Activated CD8-positive, alpha-beta memory T cell treated with anti-CD3 and anti-CD28 coated beads for 36 hours (primary cell): ENCODE measurements around the gene SLC39A9. TPM values are rescaled to one million over a fixed set of nuclear protein-coding genes. Genes with fewer than 3 reads are reported as not detected.
"Not testable (repeated sequence)": the region's sequence is repeated elsewhere in the genome, so short reads cannot be mapped to it uniquely, and the experiment has no call there.

ENCODE experiments used
- CTCF ChIA-PET: fragments of 350-600 bp; sonication (Branson Sonifier 250); formaldehyde crosslinking; loops from one replicate; lab custom pipeline; 2021; ENCODE audit warnings: antibody characterized with exemption; lab: Charles Lee
- POLR2A ChIA-PET: fragments of 350-600 bp; sonication (Branson Sonifier 250); formaldehyde crosslinking; loops from one replicate; lab custom pipeline; 2021; ENCODE audit warnings: antibody characterized with exemption; lab: Charles Lee
- total RNA-seq, 2 experiments: library from RNA; stranded (reverse); gene quantifications; one replicate each; pipeline ENCODE4 v1.2.3, GENCODE V29; 2021

SLC39A9 gene
- total RNA-seq, 2 experiments from 2014 or later: 53.6 to 54.9 TPM

GRCh38 chr14:69487226-69487625 lies 88.7 kb downstream of the SLC39A9 start:
- CTCF ChIA-PET: no interaction called here
- POLR2A ChIA-PET: no interaction called here

- CTCF ChIA-PET: no interaction called here
- POLR2A ChIA-PET: no interaction called here
Observed at GRCh38 chr14:69487771-69488170, 89.3 kb downstream of the SLC39A9 start.

DNA sequence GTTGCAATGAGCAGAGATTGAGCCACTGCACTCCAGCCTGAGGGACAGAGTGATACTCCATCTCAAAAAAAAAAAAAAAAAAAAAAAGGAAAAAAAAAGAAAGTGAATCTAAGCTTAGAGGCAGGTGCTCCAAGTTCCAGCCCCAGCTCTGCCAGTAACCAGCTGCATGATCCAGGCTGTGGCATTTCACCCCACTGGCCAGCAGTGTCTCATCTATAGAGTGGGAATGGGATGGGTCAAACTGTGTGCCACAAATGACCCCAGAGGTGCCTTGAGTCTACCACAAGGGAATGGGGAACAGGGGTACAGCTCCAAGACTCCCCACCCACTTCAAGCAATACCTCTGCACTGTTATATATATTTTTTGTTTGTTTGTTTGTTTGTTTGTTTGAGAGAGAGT lies 91.0 kb downstream of the SLC39A9 start:
- ChIA-PET CTCF (interaction anchor here (1.4 kb wide), 1 partner anchor 15 kb away, joined by 6 read pairs; no protein-coding TSS in a partner anchor), POLR2A (interaction anchor here (0.6 kb wide), 1 partner anchor 512 kb away, joined by 4 read pairs; no protein-coding TSS in a partner anchor)

- ChIA-PET CTCF (no interaction called here), POLR2A (no interaction called here)
Observed at GRCh38 chr14:69490219-69490918, 91.9 kb downstream of the SLC39A9 start.

DNA sequence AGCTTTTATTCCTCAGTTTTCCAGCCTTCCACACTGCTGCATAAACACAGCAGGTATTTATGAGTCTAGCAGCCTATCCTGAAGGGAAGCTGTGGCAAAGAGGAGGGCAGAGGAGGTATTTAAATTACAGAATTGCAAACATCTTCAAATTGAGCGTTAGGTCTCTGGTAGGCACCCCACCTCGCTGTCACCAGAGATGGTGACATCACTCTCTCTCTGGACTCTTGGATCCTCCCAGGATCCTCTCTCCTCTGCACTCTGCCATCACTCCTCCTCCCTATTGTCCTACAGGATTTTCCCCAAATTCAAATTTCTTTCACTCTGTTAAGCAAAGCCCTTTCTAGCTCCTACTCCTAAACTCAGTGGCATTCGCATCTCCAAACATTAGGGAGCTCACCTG lies 92.7 kb downstream of the SLC39A9 start:
- CTCF ChIA-PET: no interaction called here
- POLR2A ChIA-PET: no interaction called here

- ChIA-PET POLR2A (no interaction called here), CTCF (interaction anchor here (1.1 kb wide), 1 partner anchor 18 kb away, joined by 3 read pairs; no protein-coding TSS in a partner anchor)
Observed at GRCh38 chr14:69493038-69493437, 94.5 kb downstream of the SLC39A9 start.

DNA sequence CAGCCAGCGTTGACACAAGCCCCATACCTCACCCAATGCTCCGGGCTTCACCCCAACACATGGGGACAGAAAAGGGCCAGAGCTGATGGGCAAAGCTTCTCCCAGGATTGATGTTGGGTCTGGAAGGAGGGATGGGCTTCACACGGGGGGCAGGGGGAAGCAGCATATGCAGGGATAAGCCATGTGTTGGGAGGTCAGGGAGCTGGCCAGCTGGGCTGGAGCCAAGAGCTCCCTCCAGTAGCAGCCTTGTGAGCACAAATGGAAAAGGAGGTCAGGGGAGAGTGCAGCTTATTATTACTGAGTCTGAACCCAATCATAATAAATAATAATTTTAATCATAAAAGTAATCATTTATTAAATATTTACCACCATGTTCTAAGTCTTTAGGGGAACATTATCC lies 95.3 kb downstream of the SLC39A9 start:
- CTCF ChIA-PET: no interaction called here
- POLR2A ChIA-PET: no interaction called here

GRCh38 chr14:69495341-69495921 lies 96.9 kb downstream of the SLC39A9 start:
- CTCF ChIA-PET: no interaction called here

DNA sequence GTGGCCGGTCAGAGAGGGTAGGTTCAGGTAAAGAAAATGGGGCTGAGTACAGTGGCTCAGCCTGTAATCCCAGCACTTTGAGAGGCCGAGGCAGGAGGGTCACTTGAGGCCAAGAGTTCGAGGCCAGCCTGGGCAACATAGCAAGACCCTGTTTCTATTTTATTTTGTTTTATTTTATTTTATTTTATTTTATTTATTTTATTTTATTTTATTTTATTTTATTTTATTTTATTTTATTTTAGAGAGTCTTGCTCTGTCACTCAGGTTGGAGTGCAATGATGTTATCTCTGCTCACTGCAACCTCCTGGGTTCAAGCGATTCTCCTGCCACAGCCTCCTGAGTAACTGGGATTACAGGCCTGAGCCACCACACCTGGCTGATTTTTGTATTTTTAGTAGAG lies 99.4 kb downstream of the SLC39A9 start:
- CTCF ChIA-PET, POLR2A ChIA-PET: not testable (repeated sequence)

More at GRCh38 chr14:69495341-69495921, 96.9 kb downstream of the SLC39A9 start:
- POLR2A ChIA-PET: no interaction called here

- CTCF ChIA-PET, POLR2A ChIA-PET: not testable (repeated sequence)
Observed at GRCh38 chr14:69498286-69498685, 99.8 kb downstream of the SLC39A9 start.

GRCh38 chr14:69499436-69499835 lies 100.9 kb downstream of the SLC39A9 start:
- POLR2A ChIA-PET: no interaction called here
- CTCF ChIA-PET: no interaction called here

- ChIA-PET CTCF (no interaction called here), POLR2A (no interaction called here)
Observed at GRCh38 chr14:69500096-69500495, 101.6 kb downstream of the SLC39A9 start.

DNA sequence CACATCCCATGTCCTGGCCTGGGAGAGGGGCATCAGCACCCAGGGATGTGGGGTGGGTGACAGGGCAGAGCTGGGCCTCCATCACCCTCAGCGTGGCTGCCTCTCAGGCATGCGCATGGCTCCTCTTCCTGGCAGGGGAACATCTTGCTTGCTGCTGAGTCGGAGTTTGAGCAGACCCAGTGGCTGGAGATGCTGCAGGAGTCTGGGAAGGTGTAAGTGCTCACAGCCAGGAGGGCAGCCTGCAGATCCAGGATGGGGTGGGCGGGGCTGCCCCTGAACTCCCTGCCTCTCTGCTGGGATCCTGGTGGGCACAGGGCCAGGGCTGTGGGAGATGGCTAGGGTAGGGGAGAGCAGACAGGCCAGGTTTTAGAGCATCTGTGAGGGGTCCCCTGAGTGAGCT lies 102.2 kb downstream of the SLC39A9 start:
- POLR2A ChIA-PET: no interaction called here
- CTCF ChIA-PET: no interaction called here

GRCh38 chr14:69501423-69501838 lies 102.9 kb downstream of the SLC39A9 start:
- ChIA-PET POLR2A (no interaction called here), CTCF (no interaction called here)

DNA sequence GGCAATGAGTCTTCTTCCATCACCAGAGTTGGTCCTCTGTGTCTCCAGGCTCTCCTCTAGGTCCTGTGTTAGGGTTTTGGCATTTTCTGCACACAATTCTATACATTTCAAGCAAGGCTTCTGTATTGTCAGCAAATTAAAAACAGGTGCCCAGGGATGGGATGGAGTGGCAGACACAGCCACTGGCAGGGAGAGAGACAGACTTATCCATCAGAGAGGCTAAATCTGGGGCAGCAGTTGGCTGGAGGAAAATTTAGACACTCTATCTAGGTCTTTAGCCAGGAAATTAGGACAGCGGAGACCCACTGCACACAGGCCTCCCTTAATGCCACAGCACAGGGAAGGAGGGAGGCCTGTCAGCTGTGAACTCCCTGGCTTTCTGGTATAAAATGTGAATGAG lies 106.3 kb downstream of the SLC39A9 start:
- ChIA-PET CTCF (no interaction called here), POLR2A (interaction anchor here (0.5 kb wide), 1 partner anchor 57 kb away, joined by 3 read pairs; no protein-coding TSS in a partner anchor)

- ChIA-PET POLR2A (no interaction called here), CTCF (no interaction called here)
Observed at GRCh38 chr14:69505338-69506240, 107.1 kb downstream of the SLC39A9 start.

GRCh38 chr14:69506241-69506595 lies 107.7 kb downstream of the SLC39A9 start:
- POLR2A ChIA-PET: no interaction called here

More at GRCh38 chr14:69506241-69506595, 107.7 kb downstream of the SLC39A9 start:
- CTCF ChIA-PET: no interaction called here
